CD4-positive, alpha-beta T cell treated with Interleukin-15 for 1 hour (primary cell): ENCODE data around the gene SGSH.
A peak's percentile ranks its signal among the peaks of the same experiment; 100 is the strongest.
"Not testable (repeated sequence)": the region's sequence is repeated elsewhere in the genome, so short reads cannot be mapped to it uniquely, and the experiment has no call there.

Experiments used
- DNase-seq: peaks from one replicate; pipeline ENCODE4 v3.0.0-alpha.2; 2020

SGSH gene

DNA sequence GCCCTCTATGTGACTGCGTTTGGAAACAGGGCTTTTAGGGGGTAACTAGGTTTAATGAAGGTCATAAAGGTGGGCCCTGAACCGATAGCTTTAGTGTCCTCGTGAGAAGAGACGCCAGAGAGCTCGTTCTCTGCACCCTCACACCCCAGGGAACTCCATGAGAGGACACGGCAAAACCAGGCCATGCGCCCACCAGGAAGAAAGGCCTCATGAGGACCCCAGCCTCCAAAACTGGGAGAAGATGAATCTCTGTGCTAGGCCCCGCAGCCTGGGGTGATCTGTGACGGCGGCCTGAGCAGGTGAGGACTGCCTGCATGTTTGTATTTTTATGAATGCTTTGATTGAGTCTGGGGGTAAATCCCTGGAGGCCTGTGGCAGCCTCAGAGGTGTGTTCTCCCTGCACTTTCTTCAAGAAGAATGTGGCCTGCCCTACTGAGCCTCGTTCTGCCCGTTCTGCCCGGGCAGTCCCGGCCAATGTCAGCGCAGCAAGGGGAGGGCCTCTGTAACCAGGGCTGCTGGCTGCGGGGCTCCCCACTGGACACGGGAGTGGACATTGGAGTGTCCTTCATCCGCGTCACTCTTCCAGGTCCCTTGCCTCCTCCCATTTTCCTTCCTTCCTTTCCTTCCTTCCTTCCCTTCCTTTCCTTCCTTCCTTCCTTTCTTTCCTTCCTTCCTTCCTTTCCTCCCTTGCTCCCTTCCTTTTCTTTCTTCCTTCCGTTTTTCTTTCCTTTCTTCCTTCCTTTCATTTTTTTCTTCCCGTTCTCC, 33.7 kb upstream of the SGSH start:
- DNase-seq: no peak

DNA sequence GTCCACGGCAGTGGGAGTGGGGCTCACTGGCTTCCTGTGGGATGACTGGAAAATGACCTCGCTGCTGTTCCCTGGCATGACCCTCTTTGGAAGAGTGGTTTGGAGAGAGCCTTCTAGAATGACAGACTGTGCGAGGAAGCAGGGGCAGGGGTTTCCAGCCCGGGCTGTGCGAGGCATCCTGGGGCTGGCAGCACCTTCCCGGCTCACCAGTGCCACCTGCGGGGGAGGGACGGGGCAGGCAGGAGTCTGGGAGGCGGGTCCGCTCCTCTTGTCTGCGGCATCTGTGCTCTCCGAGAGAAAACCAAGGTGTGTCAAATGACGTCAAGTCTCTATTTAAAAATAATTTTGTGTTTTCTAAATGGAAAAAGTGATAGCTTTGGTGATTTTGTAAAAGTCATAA, 32.7 kb upstream of the SGSH start:
- peak; percentile 85 for DNase-seq

DNA sequence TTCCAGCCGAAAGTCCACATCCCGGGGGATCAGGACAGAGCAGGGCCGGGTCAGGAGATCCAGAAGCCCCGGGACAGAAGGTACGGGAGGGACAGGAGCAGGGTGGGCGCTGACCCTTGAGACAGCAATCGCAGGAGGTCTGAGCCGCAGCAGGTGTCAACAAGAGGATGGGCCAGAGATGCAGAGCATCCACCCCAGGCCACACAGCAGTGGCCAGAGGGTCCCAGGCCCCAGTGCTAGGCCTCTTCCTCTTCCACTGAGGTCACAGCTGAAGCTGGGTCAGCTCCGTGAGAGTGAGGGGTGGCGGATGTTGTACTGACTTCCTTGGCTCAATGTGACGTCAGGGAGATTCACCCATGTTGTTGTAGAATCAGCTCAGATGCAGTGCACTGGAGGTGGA, 31.8 kb upstream of the SGSH start:
- DNase-seq: no peak

DNA sequence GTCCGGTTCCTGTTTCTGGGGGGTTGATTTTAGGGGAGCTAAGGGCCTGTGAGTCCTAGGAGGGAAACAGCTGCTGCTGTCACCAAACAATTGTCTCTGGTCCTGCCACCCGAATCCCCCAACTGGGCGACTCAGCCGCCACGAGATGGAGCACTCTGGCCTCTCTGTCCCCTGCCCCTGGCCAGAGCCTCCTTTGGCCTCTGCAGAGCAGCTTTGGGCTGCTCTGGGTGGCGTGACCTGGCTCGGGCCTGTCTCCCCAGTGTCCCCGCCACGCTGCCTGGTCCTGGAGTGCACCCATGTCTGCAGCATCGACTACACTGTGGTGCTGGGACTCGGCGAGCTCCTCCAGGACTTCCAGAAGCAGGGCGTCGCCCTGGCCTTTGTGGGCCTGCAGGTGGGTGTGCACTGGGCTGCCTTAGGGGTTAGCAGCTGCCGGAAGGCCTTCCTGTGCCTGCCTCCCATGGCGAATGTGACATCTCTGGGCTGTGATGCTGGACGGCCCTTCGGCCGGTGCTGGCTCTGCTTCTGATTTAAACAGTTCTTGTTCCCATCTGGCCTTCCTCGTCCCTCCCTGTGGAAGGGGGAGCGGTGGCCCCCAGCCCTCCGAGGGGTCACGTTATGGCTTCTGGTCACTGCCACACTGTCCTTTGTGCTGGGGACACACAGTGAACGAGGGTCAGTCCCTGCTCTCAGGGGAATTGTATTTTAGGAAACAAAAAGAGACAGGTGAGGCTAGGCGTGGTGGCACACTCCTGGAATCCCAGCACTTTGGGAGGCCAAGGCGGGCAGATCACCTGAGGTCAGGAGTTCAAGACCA, 29.0 kb upstream of the SGSH start:
- DNase-seq: no peak

DNA sequence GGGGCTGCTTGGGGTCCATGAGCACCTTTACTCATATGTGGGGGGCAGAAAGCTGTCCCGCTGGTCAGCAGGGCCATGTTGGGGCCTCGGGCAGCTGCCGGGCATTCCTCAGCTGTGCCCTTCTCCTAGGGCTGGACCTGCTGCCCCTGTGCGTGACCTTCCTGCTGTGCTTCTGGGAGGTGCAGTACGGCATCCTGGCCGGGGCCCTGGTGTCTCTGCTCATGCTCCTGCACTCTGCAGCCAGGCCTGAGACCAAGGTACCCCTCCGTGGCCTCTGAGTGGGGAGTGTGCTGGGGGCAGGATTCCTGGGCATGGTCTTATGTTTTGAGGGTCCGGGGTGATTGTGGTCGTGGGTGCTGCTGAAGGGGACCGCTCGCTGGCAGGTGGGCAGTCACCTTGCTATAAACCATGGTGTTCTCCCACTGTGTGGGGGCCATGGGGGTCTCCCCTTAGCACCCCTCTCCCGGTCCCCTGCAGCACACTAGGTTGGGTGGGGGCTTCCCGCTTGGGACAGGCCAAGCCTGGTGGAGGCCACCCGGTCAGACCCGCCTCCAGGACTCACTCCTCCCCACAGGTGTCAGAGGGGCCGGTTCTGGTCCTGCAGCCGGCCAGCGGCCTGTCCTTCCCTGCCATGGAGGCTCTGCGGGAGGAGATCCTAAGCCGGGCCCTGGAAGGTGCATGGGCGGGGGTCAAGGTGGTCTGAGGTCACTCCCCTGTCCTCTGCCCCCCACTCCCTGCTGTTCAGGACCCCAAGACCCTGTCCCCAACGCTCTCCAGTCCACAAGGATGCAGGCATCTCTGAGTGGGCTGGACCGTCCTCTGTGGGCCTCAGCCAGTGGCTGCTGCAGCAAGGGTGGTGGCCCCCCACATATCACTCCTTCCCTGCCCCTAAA, 28.1 kb upstream of the SGSH start:
- DNase-seq: no peak

DNA sequence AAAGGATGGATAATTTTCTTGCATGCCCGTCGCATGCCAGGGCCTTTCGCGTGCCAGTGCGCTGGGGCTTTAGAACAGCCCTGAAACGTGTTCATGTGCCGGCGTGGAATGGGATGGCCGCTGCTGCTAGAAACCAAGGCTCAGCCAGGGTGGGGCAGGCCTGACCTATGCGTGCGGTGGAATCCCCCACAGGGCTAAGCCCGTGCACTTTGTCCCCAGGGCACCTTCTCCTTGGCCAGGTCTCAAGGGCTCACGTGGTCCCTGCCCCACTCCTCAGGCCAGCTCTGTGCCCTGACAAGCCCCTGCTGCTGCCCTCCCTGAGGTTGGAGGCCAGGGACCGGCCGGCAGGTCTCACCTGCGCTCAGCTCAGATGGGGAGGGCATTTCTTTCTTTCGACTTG, 27.4 kb upstream of the SGSH start:
- peak; percentile 14 for DNase-seq

DNA sequence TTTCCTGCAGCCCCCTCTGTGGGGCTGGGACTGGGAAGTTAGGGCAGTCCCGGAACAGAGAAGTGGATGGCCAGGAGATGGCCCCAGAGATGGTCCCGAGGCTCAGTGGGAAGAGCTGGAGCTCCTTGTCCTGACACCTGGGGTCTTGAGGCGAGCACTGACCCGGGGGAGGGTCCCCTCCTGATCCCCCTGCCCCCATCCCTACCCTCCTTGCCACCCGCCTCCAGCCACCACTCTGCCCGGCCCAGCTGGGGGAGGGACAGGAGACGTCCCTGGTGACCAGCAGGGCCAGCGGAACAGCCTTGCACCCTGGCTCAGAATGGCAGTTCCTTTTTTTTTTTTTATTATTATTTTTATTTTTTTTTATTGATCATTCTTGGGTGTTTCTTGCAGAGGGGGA, 26.6 kb upstream of the SGSH start:
- no peak for DNase-seq

DNA sequence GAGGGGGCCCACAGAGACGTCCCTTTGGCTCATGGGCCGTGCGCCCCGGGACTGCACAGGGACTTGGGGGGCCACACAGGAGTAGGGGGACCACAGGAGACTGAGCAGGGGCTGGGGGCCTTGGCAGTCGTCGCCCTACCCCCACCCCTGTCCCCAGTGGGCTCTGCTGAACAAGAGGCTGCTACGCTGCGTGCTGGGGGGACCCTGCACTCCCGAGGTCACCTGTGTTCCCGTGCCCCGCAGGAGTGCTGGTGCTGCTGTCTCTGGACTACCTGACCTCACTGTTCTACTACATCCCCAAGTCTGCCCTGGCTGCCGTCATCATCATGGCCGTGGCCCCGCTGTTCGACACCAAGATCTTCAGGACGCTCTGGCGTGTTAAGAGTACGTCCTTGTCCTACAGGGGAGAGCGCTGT, 26.1 kb upstream of the SGSH start:
- peak; percentile 12 for DNase-seq

DNA sequence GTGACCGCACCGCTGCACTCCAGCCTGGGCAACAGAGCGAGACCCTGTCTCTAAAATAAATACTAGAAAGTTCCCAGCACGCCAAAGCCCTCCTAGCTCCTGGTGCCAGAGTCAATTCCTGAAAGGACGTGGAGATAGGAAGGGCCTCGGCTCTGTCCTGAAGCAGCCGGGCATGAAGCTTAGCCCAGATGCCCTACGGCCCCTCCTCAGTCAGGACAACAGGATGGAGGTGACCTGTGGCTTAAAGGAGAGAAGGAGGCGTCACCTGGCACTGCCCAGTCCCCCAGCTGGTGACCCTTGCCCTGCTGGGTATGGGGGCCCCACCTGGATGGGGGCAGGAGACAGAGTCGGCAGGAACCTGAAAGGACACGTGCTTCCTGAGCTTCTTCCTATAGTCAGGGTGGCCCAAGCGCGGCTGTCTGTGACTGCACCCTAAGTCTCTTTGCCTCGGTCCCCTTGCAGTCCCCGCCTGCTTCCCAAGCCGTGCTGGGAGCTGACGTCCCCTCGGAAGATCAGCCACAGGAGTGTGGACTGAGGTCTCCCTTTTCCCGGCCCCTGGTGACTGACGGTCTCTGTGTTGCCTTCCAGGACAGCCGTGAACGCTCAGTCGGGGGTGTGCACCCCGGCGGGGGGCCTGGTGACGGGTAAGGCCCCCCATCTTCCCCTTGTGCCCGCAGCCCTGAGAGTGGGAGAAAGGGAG, 25.6 kb upstream of the SGSH start:
- DNase-seq: no peak

DNA sequence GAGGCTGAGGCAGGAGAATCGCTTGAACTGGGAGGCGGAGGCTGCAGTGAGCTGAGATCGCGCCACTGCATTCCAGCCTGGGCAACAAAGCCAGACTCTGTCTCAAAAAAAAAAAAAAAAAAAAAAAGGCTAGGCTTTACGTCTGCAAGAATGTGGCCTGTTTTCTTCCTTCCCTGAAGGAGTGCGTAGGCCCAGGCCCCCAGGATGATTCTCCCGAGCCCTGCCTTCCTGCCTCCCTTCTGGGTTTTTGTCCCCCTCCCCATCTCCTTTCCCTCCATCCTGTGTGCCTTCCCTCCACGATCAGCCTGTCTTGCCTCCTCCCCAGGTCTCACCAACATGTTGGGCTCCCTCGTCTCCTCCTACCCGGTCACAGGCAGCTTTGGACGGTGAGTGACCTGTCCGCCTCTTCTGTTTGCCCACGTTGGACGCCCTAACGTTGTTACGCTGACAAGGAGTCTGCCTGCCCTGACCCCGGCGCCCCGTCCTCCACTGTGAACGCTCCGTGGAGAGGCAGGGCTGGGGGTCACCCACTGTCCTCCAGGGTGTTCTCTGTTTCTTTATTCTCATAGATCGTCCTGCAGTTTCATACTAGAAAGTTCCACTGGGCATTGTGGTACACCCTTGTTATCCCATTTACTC, 24.9 kb upstream of the SGSH start:
- DNase-seq: no peak

DNA sequence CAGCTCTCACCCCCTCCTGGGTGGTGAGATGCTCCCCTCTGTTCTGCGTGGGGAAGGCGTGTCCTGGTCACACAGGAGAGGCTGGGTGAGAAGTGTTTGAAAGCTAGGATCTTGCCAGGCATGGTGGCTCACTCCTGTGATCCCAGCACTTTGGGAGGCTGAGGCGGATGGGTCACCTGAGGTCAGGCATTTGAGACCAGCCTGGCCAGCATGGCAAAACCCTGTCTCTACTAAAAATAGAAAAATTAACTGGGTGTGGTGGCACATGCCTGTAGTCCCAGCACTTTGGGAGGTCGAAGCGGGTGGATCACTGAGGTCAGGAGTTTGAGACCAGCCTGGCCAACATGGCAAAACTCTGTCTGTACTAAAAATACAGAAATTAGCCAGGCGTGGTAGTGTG, 24.3 kb upstream of the SGSH start:
- DNase-seq: not testable (repeated sequence)

DNA sequence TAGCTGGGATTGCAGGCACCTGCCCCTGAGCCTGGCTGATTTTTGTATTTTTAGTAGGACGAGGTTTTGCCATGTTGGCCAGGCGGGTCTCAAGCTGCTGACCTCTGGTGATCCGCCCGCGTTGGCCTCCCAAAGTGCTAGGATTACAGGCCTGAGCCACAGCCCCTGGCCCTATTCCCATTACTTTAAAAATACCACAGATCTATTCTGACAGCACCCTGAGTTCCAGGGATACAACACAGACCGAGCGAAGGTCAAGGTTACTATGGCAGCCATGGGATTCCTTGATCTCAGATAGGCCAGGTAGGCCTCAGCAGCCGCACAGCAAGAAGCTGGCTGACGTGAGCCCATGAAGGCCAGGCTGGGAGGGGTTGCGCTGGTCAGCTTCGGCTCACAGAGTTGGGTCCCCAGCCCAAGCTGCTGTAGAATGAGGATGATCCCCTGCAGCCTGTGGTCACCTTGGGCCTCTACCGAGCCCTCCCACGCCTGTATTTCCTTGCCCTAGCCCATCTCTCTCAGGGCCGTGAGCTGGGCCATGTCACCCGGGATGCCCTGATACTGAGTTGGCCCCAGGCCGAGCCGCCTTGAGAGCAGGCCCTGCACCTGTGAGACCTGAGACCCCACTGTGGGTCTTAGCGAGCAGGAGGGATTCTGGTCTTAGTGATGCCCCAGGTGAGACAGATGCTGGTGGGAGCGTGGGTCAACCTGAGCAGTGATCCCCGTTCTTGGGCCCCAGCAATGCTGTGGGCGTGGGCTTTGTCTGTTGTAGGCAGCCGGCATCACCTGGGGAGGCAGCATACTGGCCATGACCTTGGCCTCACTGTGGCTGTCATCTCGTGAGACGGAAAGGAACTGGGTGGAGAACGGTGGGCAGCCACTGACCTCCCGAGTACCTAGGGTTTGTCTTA, 23.6 kb upstream of the SGSH start:
- DNase-seq: no peak

DNA sequence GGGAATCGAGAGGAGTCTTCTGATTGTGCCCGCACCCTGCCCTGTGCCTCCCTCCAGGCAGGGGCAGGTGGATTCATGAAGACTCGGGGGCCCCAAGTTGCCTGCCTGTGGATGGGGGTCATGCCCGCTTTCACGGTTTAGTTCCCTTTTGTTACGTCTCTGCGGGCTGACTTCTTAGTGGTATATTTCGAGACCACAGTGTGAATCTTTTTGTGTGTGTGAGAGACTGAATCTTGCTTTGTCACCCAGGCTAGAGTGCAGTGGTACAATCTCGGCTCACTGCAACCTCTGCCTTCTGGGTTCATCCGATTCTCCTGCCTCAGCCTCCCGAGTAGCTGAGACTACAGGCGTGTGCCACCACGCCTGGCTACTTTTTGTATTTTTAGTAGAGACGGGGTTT, 22.4 kb upstream of the SGSH start:
- no peak for DNase-seq

DNA sequence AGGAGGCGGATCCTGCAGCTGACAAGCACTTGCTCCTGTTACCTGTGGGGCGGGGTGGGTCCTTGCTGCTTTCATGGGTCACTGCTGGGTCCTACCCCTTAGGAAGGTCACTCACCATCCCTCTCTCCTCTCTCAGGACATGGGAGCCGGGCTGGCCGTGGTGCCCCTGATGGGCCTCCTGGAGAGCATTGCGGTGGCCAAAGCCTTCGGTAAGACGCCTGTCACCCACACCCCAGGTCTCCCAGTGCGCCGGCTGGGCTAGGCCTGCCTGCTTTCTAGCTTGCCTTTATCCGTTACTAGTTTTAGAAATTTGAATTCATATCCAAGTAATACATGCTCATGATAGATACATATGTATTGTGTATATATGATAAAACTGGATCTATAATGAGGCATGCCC, 17.3 kb upstream of the SGSH start:
- no peak for DNase-seq

DNA sequence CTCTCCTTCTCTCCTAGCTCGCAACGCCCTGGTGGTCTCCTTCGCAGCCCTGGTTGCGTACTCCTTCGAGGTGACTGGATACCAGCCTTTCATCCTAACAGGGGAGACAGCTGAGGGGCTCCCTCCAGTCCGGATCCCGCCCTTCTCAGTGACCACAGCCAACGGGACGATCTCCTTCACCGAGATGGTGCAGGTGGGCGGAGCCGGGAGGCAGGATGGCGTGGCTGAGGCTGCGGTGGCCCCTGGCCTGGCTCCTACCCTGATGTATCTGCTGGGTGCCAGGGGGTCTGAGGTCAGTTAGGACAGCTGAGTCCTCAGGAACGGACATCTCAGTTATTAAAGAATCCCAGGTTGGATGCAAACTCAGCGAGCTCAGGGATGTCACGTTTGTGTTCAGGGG, 16.8 kb upstream of the SGSH start:
- DNase-seq: no peak

DNA sequence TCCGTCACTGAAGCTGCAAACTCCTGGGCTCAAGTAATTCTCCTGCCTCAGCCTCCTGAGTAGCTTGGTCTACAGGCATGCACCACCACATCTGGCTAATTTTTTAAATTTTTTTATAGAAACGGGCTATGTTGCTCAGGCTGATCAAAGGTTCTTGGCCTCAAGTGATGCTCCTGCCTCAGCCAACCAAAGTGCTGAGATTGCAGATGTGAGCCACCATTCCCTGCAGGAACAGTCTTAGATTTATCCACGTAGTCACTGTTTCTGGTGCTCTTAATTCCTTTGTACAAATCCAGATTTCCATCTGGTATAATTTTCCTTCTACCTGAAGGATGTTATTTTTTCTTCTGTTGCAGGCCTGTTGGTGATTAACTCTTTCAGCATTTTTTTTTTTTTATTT, 13.1 kb upstream of the SGSH start:
- DNase-seq: no peak

DNA sequence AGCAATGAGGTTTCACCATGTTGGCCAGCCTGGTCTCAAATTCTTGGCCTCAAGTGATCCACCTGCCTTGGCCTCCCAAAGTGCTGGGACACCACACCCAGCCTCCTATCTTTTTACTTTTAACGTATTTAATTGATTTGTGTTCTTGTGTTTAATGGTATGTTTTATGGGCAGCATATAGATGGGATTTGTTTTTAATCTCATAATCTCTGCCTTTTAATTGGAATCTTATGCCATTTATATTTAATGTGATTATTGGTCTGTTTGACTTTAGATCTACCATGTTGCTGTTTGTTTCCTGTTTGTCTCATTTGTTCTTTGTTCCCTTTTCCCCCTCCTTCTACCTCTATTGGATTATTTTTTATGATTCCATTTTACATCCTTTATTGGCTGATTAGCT, 12.3 kb upstream of the SGSH start:
- no peak for DNase-seq

DNA sequence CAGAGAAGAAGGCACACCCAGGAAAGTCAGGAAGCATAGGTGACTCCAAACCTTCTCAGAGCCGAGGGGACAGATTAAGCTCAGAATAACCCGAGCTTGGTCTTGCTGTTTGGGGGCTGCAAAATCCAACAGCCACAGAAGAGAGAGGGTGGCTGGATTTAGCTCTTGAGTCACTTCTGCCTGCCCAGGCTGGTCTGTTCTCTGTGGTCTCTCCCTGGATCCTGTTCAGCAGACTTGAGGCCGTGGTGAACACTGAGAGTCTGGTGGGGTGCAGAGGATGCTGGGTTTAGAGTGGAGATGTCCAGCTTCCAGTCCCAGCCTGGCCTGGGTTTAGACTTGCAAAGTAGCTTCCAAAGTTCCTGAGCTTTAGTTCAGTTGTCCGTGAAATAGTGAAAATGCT, 8.9 kb upstream of the SGSH start:
- no peak for DNase-seq

DNA sequence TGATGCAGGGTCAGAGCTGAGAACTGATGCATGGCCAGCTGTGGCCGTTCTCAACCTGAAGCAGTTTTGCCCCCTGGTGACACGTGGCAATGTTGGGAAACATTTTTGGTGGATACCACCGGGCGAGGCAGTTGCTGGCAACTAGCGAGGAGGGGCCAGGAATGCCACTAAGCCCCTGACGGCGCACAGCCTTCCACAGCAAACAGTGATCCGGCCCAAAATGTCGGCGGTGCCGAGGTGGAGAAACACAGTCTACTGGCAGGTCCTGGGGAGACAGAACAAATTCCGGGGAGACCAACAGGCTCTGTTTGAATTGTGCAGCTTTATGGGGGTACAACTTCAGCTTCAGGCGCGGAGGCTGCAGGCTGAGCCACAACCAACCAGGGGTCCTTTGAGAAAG, 8.3 kb upstream of the SGSH start:
- no peak for DNase-seq

DNA sequence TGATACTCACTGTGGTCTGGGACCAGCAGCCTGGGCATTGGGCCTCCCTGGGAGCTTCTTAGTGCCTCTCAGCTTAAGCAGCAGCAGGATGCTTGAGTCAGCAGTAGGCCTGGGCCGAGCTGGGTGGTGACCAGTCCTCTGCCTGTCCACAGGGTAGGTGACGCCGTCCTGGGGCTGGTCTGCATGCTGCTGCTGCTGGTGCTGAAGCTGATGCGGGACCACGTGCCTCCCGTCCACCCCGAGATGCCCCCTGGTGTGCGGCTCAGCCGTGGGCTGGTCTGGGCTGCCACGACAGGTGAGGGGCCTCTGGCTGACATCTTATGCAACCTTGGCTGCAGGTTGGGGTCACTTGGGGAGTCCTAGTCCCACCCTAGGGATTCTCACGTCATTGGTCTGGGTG, 7.5 kb upstream of the SGSH start:
- DNase-seq: no peak

DNA sequence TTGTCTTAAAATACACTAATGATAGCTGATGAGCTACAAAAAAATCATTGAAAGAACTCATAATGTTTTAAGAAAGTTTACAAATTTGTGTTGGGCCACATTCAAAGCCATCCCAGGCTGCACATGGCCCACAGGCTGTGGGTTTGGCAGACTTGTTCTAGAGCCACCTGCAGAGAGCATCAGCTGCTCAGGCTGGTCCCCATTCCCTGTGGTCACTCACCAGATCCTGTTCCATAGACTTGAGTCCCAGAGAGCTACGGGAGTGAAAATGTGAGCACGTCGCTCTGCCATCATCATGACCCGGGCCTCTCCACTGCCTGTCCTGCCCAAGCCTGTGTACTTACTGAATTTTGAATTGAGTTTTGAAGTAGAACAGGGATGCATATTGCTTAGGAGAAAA, 7.0 kb upstream of the SGSH start:
- DNase-seq: no peak
